Astrocyte of the hippocampus (primary cell): ENCODE measurements around the gene PRKCZ.

Experiments used
- DNase-seq: peaks from one replicate; pipeline ENCODE4 v3.0.0; 2011; ENCODE audit warnings: low read depth, low spot score

PRKCZ gene

DNA sequence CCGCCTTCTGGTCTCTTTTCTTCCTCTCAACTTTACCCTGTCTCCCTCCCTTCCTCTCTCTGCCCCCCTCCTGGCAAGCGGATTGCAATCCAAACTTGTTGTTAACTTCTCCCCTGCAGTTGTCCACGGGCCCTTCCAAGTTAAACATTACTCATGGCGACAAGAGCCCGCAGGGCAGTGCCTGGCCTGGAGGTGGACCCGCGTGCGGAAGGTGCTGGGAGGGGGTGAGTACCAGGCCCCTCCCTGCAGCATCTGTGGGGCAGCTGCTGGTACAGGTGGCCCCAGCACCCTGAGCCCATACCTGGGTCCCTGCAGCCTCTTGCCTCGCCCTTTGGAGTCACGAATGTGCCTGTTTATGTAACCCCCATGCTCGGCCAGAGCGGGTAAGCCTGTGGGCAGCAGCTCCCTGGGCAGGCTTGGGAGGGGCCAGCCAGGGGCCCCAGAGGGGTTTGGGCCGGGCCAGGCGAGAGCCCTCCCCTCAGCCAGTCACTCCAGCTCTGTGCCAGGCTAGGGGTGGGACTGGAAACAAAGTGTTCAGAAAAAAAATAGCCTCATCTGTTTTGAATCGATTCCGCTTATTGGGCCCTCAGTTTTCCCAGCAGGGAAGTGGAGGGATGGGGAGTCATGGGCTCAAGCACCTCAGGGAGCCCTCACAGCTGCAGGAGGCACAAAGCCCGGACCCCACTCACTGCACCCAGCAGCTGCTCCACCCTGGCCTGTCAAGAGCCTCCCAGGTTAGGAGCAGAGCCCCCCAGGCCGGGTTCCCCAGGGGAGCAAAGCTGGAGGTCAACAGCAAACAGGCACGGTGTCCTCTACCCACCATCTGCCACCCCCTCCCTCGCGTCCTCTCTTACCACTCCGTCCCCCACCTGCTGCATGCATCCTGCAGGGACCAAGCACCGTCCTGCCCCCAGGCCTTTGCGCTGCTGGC, 158.4 kb downstream of the PRKCZ start:
- peak; percentile 94 for DNase-seq

GRCh38 chr1:2209400-2210083, 159.3 kb downstream of the PRKCZ start:
- no peak for DNase-seq

- no peak for DNase-seq
Observed at GRCh38 chr1:2210084-2210653, 160.0 kb downstream of the PRKCZ start.

DNA sequence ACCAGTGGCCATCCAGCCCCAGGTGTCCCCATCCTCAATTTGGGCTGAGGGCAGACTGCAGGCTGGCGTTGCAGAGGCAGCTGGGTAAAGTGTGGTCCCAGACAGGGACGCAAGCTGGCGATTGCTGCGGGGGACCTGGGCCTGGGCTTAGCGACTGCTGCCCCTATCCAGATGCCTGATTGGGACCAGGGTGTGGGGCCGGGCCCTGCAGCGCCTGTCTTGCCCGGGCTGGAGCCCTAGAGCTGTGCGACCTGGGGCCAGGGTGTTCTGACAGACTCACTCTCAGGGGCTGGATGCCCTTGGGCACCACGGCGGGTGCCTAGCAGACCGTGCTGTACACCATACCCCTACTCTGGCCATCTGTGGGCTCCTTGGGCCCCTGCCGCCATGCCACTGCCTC, 160.6 kb downstream of the PRKCZ start:
- no peak for DNase-seq

GRCh38 chr1:2212274-2212531, 162.0 kb downstream of the PRKCZ start:
- no peak for DNase-seq

GRCh38 chr1:2212532-2213491, 162.6 kb downstream of the PRKCZ start:
- peak; percentile 99 for DNase-seq

DNA sequence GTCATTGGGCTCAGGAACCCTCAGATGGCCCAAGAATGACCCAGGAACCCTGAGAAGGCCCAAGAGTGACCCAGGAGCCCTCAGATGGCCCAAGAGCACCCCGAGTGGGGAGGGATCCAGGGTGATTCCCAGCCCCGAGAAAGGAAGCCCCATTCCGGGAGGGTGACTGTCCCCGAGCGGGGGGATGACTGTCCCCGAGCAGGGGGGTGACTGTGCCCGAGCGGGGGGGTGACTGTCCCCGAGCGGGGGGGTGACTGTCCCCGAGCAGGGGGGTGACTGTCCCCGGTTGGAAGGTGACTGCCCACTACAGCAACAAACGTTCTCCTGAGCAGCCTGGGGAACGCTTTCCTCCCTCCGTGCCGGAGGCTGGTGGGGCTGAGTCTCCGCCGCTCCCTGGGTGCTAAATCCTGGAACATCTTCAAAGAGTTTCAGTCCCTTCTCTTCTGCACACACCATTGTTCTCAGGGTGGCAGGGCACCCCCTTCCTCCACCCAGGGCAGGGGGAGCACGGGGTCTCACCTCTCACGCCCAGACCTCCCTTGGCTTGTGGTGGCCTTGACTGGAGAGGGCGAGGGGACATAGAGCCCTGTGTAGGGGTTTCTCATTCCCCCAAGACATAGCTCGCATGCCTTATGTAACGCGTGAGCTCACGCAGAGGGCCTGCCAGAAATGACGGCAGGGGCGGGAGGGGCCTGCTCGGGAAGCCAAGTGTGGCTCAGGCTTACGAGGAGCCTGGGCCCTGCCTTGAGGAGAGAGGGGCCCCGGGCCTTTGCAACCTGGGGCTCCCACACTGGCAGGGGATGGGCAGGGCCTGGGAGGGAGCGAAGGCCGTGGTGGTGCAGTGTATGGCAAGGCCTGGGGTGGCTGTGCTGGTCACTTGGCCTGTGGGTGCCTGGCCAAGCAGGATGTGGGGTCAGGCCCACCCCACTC, 163.6 kb downstream of the PRKCZ start:
- DNase-seq, result peak; percentile 94

DNA sequence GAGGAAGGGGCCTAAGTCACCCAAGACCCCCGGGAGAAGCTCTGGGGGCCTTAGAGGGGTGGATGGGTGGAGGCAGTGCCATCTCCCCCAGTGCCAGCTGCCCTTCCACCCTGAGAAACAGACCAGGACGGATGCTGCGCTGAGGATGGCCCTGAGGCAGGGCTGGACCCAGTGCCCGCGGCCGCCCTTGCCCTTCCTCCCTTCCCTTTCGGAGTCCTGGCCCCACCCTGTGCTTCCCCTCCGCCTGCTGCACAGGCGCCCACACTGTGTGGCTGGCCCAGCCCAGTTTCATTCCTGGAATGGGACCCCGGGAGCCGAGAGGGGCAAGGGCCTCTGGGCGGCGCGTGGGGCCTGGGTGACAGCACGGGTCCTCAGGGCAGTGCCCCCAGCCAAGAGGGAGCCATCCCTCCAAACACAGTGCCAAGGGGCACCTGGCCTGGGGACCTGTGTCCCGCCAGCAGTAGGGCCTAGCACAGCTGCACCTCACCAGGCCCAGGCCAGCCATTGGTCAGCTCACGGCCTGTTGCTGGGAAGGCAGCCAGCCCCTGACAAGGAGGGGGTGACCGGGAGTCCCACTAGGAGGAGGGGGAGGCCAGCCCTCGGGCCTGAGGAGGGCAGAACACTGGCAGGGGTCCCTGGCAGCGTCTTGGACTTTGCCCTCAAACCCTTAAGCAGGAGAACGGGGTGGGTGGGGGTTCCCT, 164.5 kb downstream of the PRKCZ start:
- DNase-seq, result peak; percentile 51

DNA sequence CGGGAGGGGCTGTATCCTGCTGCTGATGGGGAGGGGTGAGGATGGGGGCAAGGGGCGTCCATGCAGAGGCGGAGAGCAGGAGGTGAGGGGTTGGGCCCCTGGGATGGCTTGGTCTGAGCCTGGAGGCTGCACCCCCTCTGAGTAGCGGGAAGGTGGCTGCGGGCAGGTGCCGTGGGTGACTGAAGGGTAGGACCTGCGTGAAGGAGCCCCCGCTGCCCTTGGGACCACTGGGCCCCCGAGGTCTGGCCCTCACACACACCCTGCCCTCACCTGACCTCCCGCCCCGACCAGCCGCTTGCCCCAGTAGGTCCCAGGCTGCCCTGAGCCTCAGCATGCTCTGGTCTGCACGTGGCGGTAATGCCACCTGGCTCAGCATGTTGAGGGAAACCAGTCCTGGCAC, 165.1 kb downstream of the PRKCZ start:
- no peak for DNase-seq

DNA sequence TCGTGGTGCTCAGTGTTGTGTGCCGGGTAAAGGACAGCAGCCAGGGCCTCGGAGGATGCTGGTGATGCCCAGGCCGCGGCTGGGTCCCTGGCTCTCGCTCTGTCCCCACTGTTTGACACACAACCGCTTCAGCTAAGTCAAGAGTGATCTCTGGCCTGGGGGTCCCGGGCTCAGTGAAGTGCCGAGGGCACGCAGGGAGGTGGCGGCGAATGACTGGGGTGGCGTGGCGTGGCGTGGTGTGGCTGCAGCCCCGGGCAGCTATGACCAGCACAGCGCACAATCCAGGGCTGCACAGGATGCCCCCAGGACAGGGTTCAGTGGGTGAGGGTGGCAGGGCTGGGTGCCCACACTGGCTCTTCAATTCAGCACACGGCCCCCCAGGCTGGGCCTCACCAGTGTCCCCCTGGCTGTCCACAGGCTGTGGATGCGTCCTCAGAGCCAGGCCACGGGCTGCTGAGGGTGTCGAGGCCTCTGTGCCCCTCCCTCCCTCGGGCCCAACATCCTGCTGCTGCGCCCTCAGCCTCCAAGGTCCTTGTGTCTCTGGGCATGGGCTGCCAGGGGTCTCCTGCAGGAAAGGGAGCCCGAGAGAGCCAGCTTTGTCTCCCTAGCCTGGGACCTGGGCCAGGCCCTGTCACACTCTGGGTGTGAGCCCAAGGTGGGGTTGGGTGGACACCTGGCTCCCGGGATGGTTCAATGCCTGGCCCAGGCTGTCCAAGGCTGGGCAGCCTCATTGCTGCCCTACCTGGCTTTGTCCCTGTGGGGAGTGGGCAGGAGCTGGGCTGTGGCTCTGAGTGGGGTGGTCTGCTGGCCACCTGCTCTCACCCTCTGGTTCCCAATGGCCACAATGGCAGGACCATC, 165.9 kb downstream of the PRKCZ start:
- DNase-seq, result no peak

DNA sequence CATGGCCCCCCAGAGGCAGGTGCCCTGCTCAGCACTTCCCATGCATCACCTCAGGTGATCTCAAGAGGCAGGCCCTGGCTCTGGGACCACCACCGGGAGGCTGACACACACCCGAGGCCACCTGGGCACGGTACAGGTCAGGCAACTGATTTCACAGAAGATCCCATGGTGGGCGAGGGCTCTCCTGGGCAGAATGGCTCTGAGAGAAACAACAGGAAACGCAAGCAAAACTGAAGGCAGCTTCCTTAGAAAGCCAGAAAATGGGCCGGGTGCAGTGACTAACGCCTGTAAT, 166.5 kb downstream of the PRKCZ start:
- DNase-seq, result no peak

DNA sequence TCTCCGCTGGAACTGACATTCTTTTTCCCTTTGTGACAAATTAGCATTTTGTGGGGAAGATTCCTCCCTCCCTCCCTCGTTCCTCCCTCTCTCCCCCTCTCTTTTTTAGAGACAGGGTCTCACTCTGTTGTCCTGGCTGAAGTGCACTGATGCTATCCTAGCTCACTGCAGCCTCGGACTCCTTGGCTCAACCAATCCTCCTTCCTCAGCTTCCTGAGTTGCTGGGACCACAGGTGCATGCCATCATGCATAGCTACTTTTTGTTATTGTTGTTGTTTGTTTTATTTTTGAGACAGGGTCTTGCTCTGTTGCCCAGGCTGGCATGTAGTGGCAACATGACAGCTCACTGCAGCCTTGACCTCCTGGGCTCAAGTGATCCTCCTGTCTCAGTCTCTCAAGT, 171.1 kb downstream of the PRKCZ start:
- DNase-seq, result no peak

GRCh38 chr1:2224170-2224584, 174.0 kb downstream of the PRKCZ start:
- DNase-seq, result no peak

GRCh38 chr1:2224631-2225428, 174.6 kb downstream of the PRKCZ start:
- no peak for DNase-seq

DNA sequence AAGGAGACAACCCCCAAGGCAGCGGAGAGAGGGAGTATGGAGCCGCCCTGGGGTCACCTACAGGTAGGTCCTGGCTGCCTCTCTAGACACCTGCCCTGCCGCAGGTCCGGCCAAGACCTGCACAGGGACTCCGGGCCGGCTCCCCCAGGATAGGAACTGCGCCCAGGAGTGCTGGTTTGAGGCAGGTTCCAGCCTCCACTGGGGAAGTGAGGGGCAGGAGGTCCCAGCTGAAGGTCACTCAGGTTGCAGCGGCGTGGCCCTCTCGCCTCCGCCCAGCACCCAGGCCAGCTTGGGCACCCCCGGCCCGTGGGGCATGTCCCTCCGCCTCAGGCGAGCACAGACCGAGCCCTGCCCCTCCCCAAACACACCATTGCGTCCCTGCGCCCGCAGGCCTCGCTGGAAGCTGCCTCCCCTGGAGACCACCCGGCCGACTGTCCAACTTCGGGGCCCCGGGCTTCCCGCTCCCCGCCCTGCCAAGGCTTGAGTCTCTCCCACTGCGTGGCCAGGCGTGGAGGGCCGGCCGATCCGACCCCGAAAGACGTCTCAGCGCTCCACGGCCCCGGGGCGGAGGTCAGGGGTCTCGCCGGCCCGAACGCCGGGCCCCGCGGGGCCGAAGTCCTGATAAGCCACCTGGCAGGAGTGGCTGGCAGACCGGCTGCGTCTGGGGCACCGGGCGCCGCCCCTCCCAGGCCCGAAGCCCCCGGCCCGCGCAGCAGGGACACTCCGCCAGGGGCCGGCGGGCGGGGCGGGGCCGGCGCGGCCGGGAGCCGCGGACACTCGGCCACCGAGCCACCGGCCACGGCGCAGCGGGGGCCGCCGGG, 176.5 kb downstream of the PRKCZ start:
- DNase-seq, result no peak

GRCh38 chr1:2227346-2228156, 177.3 kb downstream of the PRKCZ start:
- DNase-seq, result peak; percentile 99

DNA sequence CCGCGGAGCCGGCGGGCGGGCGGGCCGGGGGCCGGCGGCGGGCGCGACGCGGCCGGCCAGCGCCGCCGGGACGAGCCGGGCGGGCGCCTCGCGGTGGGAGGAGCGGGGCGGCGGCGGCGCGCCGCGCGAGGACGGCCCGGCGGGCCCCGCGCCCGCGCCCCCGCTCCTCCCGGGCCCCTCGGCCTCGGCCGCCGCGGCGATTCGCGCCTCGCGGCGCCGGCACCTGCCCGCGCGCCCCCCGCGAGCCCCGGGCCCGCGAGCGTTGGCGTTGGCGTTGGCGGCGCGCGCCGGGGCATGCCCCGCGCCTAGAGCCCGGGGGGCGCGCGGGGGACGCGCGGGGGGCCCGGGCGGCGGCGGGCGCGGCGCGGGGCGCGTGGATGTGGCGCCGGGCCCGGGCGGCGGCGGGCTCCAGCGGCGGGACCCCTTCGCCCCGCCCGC, 178.0 kb downstream of the PRKCZ start, which contains the start of gene SKI:
Gene SKI, plus strand, starts transcription at position 163 of the 438 bp plus-strand sequence. CDS start 448 bp downstream, outside the sequence.
- DNase-seq, result no peak
